Natural killer cell (primary cell): ENCODE data around the gene PLEKHJ1. TPM values are rescaled to one million over a fixed set of nuclear protein-coding genes. Genes with fewer than 3 reads are reported as not detected.

Experiments
- ATAC-seq, 3 donors: fragments of 150-1000 bp in 2 of 3; fragments of 200-7000 bp in 1 of 3; cut with Tn5 transposase; 1 replicate in 1 of 3; 2 replicates in 2 of 3; pipeline ENCODE4 v1.10.0; 2021; ENCODE audit warnings: mild to moderate bottlenecking in 2 of 3, moderate library complexity in 2 of 3
- DNase-seq, 2 donors: peaks; one replicate each; pipeline versions ENCODE4 v3.0.0 to v3.0.0-alpha.2; 2013 to 2021; ENCODE audit warnings: mixed read lengths in 1 of 2
- H3K27ac ChIP-seq: one replicate; pipeline ENCODE4 v1.5.1; 2013; ENCODE audit warnings: mild to moderate bottlenecking, low read length
- H3K27me3 ChIP-seq: one replicate; pipeline ENCODE4 v1.6.1; 2013; ENCODE audit warnings: low read length; ENCODE audit not compliant: control insufficient read depth, insufficient read depth
- H3K36me3 ChIP-seq: one replicate; pipeline ENCODE4 v1.6.1; 2013; ENCODE audit warnings: low read length; ENCODE audit not compliant: control insufficient read depth, insufficient read depth
- H3K4me1 ChIP-seq: one replicate; pipeline ENCODE4 v1.6.1; 2013; ENCODE audit warnings: low read length; ENCODE audit not compliant: control insufficient read depth, insufficient read depth
- H3K4me3 ChIP-seq: one replicate; pipeline ENCODE4 v1.5.1; 2013; ENCODE audit warnings: low read length
- H3K9me3 ChIP-seq: one replicate; pipeline ENCODE4 v1.6.1; 2013; ENCODE audit warnings: low read length; ENCODE audit not compliant: control insufficient read depth, insufficient read depth
- H3K27ac Mint-ChIP-seq, 2 donors: one replicate each; pipeline ENCODE4 v1.8.0; 2022; ENCODE audit warnings: mild to moderate bottlenecking in 2 of 2, mixed read lengths in 2 of 2, moderate library complexity in 1 of 2
- H3K27me3 Mint-ChIP-seq, 2 donors: one replicate each; pipeline ENCODE4 v1.8.0; 2022; ENCODE audit warnings: low read depth in 2 of 2, mixed read lengths in 2 of 2
- H3K36me3 Mint-ChIP-seq: one replicate; pipeline ENCODE4 v1.8.0; 2022; ENCODE audit warnings: mixed read lengths
- H3K4me1 Mint-ChIP-seq, 2 donors: one replicate each; pipeline ENCODE4 v1.8.0; 2022; ENCODE audit warnings: mixed read lengths in 2 of 2
- H3K4me3 Mint-ChIP-seq: one replicate; pipeline ENCODE4 v1.8.0; 2022; ENCODE audit warnings: mild to moderate bottlenecking, moderate library complexity, mixed read lengths
- H3K9me3 Mint-ChIP-seq, 2 donors: one replicate each; pipeline ENCODE4 v1.8.0; 2022; ENCODE audit warnings: mixed read lengths in 2 of 2
- WGBS: methylation state at CpG from one replicate; pipeline ENCODE4 v1.1.7; 2013; ENCODE audit warnings: missing lambda C conversion rate; ENCODE audit not compliant: insufficient coverage; 5-methylcytosine and 5-hydroxymethylcytosine counted together
- intact Hi-C: fragments of 100-400 bp; cut with micrococcal nuclease; formaldehyde crosslinking; loops from one replicate; pipeline ENCODE4 v1.14.2; 2022
- total RNA-seq, 4 donors: library from RNA; stranded (reverse); fragments of 120-200 nt in 1 of 4; gene quantifications; one replicate each; pipeline versions ENCODE4 v1.2.3 to v1.2.4, GENCODE V29; 2013 to 2022
- TF ChIP-seq, protein P1 (sequence below): fragments of 200-600 bp; IDR thresholded peaks from one replicate; pipeline ENCODE4 v1.8.0; 2022; ENCODE audit warnings: antibody characterized with exemption

PLEKHJ1 gene
- total RNA-seq, 3 donors from 2014 or later (not counting 1 experiment from before 2014, with no cell fraction given) = 36.7 to 45.8 (median 44.7) TPM

DNA sequence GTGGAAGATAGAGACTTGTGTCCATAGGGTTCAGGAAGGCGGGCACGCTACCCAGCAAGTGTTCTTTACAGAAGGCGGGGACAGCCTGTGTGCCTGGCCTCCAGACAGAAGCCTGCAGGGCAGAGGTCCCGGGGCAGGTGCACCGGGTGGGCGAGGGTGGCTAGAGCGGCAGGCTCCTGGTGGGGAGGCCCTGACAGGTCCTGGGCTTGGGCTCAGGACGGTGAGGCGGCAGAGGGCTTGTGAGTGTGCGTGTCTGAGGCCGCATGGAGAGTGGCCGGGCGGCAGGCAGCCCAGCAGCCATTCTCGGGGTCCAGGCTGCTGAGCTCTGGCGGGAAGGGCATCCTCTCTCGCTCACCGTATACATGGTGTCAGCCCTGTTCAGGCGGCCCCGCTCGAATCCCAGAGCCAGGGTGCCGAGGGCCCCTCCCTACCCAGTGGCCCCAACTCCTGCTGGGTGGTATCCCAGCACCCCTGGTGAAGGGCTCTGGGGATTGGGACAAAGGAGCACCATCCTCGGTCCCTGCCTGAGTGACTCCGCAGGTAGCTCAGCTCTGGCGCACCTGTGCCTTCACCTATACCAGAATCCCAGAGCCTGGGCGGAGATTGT is 10.0 kb upstream of the PLEKHJ1 start:
- Mint-ChIP-seq H3K9me3 (no peaks in the 10 kb centered on the region), H3K27me3 (no peaks in the 10 kb centered on the region), H3K4me1 (peaks cover 12 to 13% of the 10 kb centered on the region in 2 donors), H3K4me3 (no peak overlapping the region), H3K36me3 (no peaks in the 10 kb centered on the region), H3K27ac (no peak overlapping the region)
- Histone ChIP-seq H3K27me3 (peaks cover 7% of the 10 kb centered on the region), H3K4me3 (no peak overlapping the region), H3K4me1 (peaks cover 30% of the 10 kb centered on the region), H3K36me3 (peaks cover 59% of the 10 kb centered on the region), H3K27ac (no peak overlapping the region), H3K9me3 (no peaks in the 10 kb centered on the region)
- TF ChIP-seq, protein P1, sequence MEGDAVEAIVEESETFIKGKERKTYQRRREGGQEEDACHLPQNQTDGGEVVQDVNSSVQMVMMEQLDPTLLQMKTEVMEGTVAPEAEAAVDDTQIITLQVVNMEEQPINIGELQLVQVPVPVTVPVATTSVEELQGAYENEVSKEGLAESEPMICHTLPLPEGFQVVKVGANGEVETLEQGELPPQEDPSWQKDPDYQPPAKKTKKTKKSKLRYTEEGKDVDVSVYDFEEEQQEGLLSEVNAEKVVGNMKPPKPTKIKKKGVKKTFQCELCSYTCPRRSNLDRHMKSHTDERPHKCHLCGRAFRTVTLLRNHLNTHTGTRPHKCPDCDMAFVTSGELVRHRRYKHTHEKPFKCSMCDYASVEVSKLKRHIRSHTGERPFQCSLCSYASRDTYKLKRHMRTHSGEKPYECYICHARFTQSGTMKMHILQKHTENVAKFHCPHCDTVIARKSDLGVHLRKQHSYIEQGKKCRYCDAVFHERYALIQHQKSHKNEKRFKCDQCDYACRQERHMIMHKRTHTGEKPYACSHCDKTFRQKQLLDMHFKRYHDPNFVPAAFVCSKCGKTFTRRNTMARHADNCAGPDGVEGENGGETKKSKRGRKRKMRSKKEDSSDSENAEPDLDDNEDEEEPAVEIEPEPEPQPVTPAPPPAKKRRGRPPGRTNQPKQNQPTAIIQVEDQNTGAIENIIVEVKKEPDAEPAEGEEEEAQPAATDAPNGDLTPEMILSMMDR = no peak
- WGBS = 96% methylated on average over 25 of the region's 25 CpGs
- intact Hi-C loops = no loop called here
- no peak for DNase-seq
- ATAC-seq = no peak

DNA sequence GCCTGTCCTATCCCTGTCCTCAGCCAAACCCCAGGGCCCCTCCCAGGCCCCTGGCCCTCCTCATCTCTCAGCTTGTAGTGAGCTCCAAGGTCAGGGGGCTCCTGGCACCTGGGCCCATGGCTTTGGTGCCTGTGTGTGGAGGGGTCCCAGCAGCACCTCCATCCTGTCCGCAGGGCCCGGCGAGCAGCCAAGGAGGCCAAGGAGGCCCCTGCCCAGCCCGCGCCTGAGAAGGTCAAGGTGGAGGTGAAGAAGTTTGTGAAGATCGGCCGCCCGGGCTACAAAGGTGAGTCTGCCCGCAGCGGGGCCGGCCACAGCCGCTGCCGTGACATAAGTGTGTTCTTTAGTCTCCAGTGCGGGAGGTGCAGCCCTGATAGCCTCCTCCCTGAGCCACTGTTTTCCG is 9.1 kb upstream of the PLEKHJ1 start:
- DNase-seq (no peak), ATAC-seq (no peak)
- Histone ChIP-seq H3K9me3 (no peaks in the 10 kb centered on the region), H3K27me3 (peaks cover 4% of the 10 kb centered on the region), H3K27ac (no peak overlapping the region), H3K36me3 (peaks cover 61% of the 10 kb centered on the region), H3K4me3 (no peak overlapping the region), H3K4me1 (peaks cover 34% of the 10 kb centered on the region)
- Mint-ChIP-seq H3K36me3 (no peaks in the 10 kb centered on the region), H3K9me3 (no peaks in the 10 kb centered on the region), H3K27ac (no peak overlapping the region), H3K4me1 (peaks cover 21% of the 10 kb centered on the region in 2 donors), H3K27me3 (no peaks in the 10 kb centered on the region), H3K4me3 (no peak overlapping the region)
- intact Hi-C loops = no loop called here
- TF ChIP-seq, protein P1 = no peak
- WGBS = 98% methylated on average over 15 of the region's 15 CpGs

DNA sequence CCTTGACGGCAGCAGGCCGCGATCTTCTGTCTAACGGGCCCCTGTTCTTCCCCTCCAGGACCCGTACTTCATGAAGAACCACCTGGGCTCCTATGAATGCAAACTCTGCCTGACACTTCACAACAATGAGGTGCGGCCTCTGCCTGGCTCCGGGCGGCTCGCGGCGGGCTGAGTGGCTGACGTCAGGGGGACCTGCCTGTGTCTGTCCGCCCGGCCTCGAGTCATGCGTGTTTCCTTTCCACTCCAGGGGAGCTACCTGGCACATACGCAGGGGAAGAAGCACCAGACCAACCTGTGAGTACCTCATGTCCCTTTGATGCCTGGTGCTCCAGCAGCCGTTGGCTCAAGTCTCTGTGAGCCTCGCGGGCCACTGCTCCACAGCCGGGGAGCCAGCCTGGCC is 8.4 kb upstream of the PLEKHJ1 start:
- H3K4me3 Mint-ChIP-seq = no peak overlapping the region
- 95% methylated on average over 21 of the region's 21 CpGs for WGBS
- intact Hi-C loops = no loop called here
- Histone ChIP-seq H3K9me3 (no peaks in the 10 kb centered on the region), H3K27me3 (no peaks in the 10 kb centered on the region), H3K27ac (no peak overlapping the region), H3K4me1 (peaks cover 38% of the 10 kb centered on the region), H3K4me3 (no peak overlapping the region), H3K36me3 (peaks cover 61% of the 10 kb centered on the region)
- ATAC-seq = no peak
- no peak overlapping the region for H3K27ac Mint-ChIP-seq
- H3K9me3 Mint-ChIP-seq = peaks cover 0 to 3% of the 10 kb centered on the region in 2 donors
- DNase-seq = no peak
- no peaks in the 10 kb centered on the region for H3K36me3 Mint-ChIP-seq
- TF ChIP-seq, protein P1 = no peak
- no peaks in the 10 kb centered on the region for H3K27me3 Mint-ChIP-seq
- H3K4me1 Mint-ChIP-seq = peaks cover 28 to 29% of the 10 kb centered on the region in 2 donors

DNA sequence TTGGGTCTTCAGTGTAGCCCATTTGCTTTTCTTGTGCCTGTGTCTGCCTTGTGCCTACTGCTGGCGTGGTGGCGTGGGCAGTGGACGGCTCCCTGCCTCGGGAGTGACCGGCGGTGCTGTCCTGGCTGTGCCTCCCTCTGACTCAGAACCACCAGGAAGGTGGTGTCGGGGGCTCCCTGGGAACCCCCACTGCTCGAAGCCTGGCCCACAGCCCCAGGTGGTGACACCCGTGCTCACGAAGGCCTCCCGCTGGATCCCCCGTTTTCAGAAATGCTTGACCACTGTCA is 7.9 kb upstream of the PLEKHJ1 start:
- no peak overlapping the region for H3K27ac Mint-ChIP-seq
- H3K36me3 ChIP-seq = peaks cover 61% of the 10 kb centered on the region

More for the DNA sequence above, 7.9 kb upstream of the PLEKHJ1 start:
- Mint-ChIP-seq H3K4me1 (peaks cover 33% of the 10 kb centered on the region in 2 donors), H3K4me3 (no peak overlapping the region), H3K36me3 (no peaks in the 10 kb centered on the region), H3K27me3 (no peaks in the 10 kb centered on the region), H3K9me3 (peaks cover 0 to 3% of the 10 kb centered on the region in 2 donors)
- TF ChIP-seq, protein P1 = no peak
- Histone ChIP-seq H3K4me3 (no peak overlapping the region), H3K9me3 (no peaks in the 10 kb centered on the region), H3K27ac (no peak overlapping the region), H3K4me1 (peaks cover 41% of the 10 kb centered on the region), H3K27me3 (no peaks in the 10 kb centered on the region)
- no peak for DNase-seq
- intact Hi-C loops = no loop called here
- no peak for ATAC-seq
- 95% methylated on average over 12 of the region's 12 CpGs for WGBS
